HG03025 (cell line): ENCODE results near the gene FZD8.
A peak's percentile ranks its signal among the peaks of the same experiment; 100 is the strongest.
"Not testable (repeated sequence)": the region's sequence is repeated elsewhere in the genome, so short reads cannot be mapped to it uniquely, and the experiment has no call there.

Experiments
- ATAC-seq: cut with Tn5 transposase; IDR thresholded peaks from one replicate; pipeline ENCODE4 v1.9.1; 2021; ENCODE audit warnings: mild to moderate bottlenecking, moderate library complexity; ENCODE audit not compliant: unreplicated experiment, low FRiP score

FZD8 gene

GRCh38 chr10:35642035-35642792 is at the start of gene FZD8:
Gene FZD8 (minus strand): TSS chr10:35642296. CDS start chr10:35641429, 867 bp downstream.
- ATAC-seq = peak; percentile 94

- ATAC-seq = no peak
Measured at GRCh38 chr10:35691522-35692236, 49.6 kb upstream of the FZD8 start.

GRCh38 chr10:35690534-35690933 is 48.4 kb upstream of the FZD8 start:
- no peak for ATAC-seq

- ATAC-seq = not testable (repeated sequence)
Measured at GRCh38 chr10:35685858-35686257, 43.8 kb upstream of the FZD8 start.

GRCh38 chr10:35685402-35685801 is 43.3 kb upstream of the FZD8 start:
- no peak for ATAC-seq

- ATAC-seq = no peak
Measured at GRCh38 chr10:35684586-35684985, 42.5 kb upstream of the FZD8 start.

- ATAC-seq = no peak
Measured at GRCh38 chr10:35675846-35676245, 33.8 kb upstream of the FZD8 start.

- no peak for ATAC-seq
Measured at GRCh38 chr10:35674843-35675242, 32.7 kb upstream of the FZD8 start.

- ATAC-seq = no peak
Measured at GRCh38 chr10:35668865-35669650, 27.0 kb upstream of the FZD8 start.

- no peak for ATAC-seq
Measured at GRCh38 chr10:35667971-35668370, 25.9 kb upstream of the FZD8 start.

GRCh38 chr10:35667270-35667889 is 25.3 kb upstream of the FZD8 start:
- ATAC-seq = no peak

- no peak for ATAC-seq
Measured at GRCh38 chr10:35661236-35661635, 19.1 kb upstream of the FZD8 start.

GRCh38 chr10:35659456-35659855 is 17.4 kb upstream of the FZD8 start:
- ATAC-seq = no peak

- ATAC-seq = no peak
Measured at GRCh38 chr10:35657621-35658020, 15.5 kb upstream of the FZD8 start.

GRCh38 chr10:35652824-35653223 is 10.7 kb upstream of the FZD8 start:
- no peak for ATAC-seq

- no peak for ATAC-seq
Measured at GRCh38 chr10:35650894-35651293, 8.8 kb upstream of the FZD8 start.

GRCh38 chr10:35644050-35644950 is 2.2 kb upstream of the FZD8 start:
- ATAC-seq = no peak

- ATAC-seq = no peak
Measured at GRCh38 chr10:35643151-35644049, 1.3 kb upstream of the FZD8 start.

- no peak for ATAC-seq
Measured at GRCh38 chr10:35642793-35643114, 658 bp upstream of the FZD8 start.
